ENCODE results near the gene CCDC33.

CCDC33 gene

DNA sequence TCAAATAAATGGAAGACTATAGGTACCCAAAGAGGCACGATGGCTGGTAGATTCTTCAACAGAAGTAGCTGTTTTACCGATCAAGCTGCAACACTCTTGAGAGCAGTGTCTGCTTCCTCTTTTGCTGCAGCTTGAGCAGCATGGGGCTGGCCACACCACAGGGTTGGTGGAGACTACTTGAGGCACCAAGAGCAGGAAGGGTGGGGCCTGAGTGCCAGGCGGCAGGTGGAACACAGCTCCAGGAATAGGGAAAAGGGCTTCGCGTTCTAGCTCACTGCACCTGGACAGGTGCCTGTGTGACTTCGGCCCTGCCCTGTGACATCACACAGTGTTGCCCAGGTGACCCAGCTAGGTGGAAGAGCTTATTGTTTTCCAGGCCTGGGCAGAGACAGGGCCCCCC is at the start of gene CCDC33:
TSS of gene CCDC33 (plus strand) at position 365 of the 400 bp plus-strand sequence. CDS start 394 bp downstream, outside the sequence.
- no peak within 1 kb of the TSS for H3K4me3 ChIP-seq
- H4K20me1 ChIP-seq: no peaks in the 10 kb centered on the region
- no peak within 1 kb of the TSS for H3K27ac ChIP-seq
- H3K4me1 ChIP-seq: peaks cover 35% of the 10 kb centered on the region
- no peaks in the 10 kb centered on the region for H3K9me3 ChIP-seq
- no peaks in the 10 kb centered on the region for H3K27me3 ChIP-seq
- no peak within 1 kb of the TSS for H3K9ac ChIP-seq
- TF ChIP-seq Cebpa-rat (IDR thresholded peaks at IDR 0.05): no peak
- no peaks in the 10 kb centered on the region for H3K36me3 ChIP-seq
- no peak within 1 kb of the TSS for H3K4me2 ChIP-seq

- Histone ChIP-seq H3K27me3 (no peaks in the 10 kb centered on the region), H3K4me3 (no peak overlapping the region), H3K36me3 (no peaks in the 10 kb centered on the region), H3K4me2 (no peak overlapping the region), H3K9me3 (no peaks in the 10 kb centered on the region), H3K27ac (no peak overlapping the region), H3K4me1 (no peaks in the 10 kb centered on the region), H3K9ac (no peak overlapping the region), H4K20me1 (no peaks in the 10 kb centered on the region)
- no peak for TF ChIP-seq Cebpa-rat (IDR thresholded peaks at IDR 0.05)
These were observed 47.9 kb upstream of the CCDC33 start for GRCh38 chr15:74188216-74188615.

- Histone ChIP-seq H3K4me3 (no peak overlapping the region), H3K36me3 (no peaks in the 10 kb centered on the region), H4K20me1 (no peaks in the 10 kb centered on the region), H3K27me3 (no peaks in the 10 kb centered on the region), H3K9ac (no peak overlapping the region), H3K4me2 (no peak overlapping the region), H3K4me1 (no peaks in the 10 kb centered on the region), H3K9me3 (no peaks in the 10 kb centered on the region), H3K27ac (no peak overlapping the region)
- TF ChIP-seq Cebpa-rat (IDR thresholded peaks at IDR 0.05): no peak
These were observed 44.3 kb upstream of the CCDC33 start for GRCh38 chr15:74191798-74192197.

GRCh38 chr15:74192751-74193150 is 43.4 kb upstream of the CCDC33 start:
- no peaks in the 10 kb centered on the region for H3K4me1 ChIP-seq
- H3K4me3 ChIP-seq: no peak overlapping the region
- no peaks in the 10 kb centered on the region for H4K20me1 ChIP-seq
- H3K4me2 ChIP-seq: no peak overlapping the region
- TF ChIP-seq Cebpa-rat (IDR thresholded peaks at IDR 0.05): no peak
- no peak overlapping the region for H3K27ac ChIP-seq
- H3K9ac ChIP-seq: no peak overlapping the region
- H3K27me3 ChIP-seq: no peaks in the 10 kb centered on the region
- H3K36me3 ChIP-seq: no peaks in the 10 kb centered on the region
- H3K9me3 ChIP-seq: no peaks in the 10 kb centered on the region

DNA sequence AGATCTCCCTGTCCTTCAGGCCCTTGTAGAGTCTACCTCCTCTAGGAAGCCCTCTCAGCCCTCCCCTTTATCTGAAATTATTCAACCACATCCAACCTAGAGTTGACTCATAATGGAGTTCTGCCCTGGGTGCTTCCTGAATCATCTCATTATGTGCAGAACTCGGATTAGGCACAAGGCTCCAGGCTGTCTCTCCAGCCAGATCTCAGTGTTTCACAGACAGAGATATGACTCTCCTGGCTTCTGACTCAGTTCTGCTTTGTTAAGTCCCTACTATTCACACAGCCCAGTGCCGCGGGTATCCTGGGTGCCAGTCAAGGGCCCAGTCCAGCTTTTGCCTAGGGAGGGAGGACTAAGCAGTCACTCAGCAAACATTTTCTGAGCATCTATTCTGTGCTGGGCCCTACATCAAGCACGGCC is 42.8 kb upstream of the CCDC33 start:
- H3K27me3 ChIP-seq: no peaks in the 10 kb centered on the region
- no peak overlapping the region for H3K27ac ChIP-seq
- no peaks in the 10 kb centered on the region for H3K36me3 ChIP-seq
- no peak overlapping the region for H3K9ac ChIP-seq
- H3K4me1 ChIP-seq: peaks cover 5% of the 10 kb centered on the region
- H3K9me3 ChIP-seq: no peaks in the 10 kb centered on the region
- no peaks in the 10 kb centered on the region for H4K20me1 ChIP-seq
- TF ChIP-seq Cebpa-rat (IDR thresholded peaks at IDR 0.05): no peak
- H3K4me2 ChIP-seq: no peak overlapping the region
- H3K4me3 ChIP-seq: no peak overlapping the region

GRCh38 chr15:74193905-74194304 is 42.2 kb upstream of the CCDC33 start:
- Histone ChIP-seq H3K9ac (no peak overlapping the region), H3K36me3 (no peaks in the 10 kb centered on the region), H3K27ac (no peak overlapping the region), H3K9me3 (no peaks in the 10 kb centered on the region), H4K20me1 (no peaks in the 10 kb centered on the region), H3K27me3 (no peaks in the 10 kb centered on the region), H3K4me1 (peaks cover 11% of the 10 kb centered on the region), H3K4me3 (no peak overlapping the region), H3K4me2 (no peak overlapping the region)
- TF ChIP-seq Cebpa-rat (IDR thresholded peaks at IDR 0.05): no peak

DNA sequence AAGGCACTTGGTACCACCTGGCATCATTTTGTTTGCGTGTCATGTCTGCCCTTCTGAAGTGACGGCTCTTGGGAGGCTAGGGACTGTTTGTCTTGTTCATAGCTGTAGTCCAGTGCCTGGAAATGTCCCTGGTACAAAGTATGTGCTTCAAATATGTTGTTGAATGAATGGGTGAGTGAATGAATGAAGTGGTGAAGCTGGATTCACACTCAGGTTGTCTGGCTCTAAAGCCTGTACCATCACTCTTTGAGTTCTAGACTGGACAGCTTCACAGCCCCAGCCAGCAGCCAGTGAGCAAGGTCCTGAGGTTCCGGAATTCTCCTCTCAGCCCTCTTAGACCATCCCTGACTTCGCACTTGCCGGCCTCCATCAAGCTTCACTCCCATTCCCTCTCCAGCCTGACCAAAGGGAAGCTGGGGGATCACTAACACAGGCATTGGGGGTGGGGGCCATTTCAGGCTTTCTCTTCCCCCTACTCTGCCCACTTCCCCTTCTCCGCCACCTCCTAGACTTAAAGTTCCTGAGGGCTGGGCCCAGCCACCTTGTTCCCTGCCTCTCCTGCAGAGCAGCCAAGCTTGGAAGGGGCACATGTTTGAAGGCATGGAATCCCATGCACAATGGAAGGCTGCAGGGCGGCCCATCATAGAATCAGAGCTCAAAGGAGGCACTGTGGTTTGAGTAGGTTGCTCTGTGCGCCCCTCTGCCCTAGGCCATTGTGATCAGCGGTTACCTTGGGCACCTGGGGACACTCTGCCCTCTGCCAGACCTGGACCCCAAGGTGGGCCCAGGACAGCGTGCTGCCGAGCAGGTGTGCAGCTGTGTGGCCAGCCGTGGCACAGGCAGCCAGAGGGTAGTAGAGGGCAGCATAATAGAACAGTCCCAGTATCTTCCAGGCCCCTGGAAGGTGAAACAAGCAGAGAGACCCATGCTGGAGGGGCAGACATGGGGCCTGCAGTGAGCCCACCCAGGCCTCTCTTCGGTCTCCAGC is 41.3 kb upstream of the CCDC33 start:
- Histone ChIP-seq H3K27ac (no peak overlapping the region), H3K9ac (no peak overlapping the region), H4K20me1 (no peaks in the 10 kb centered on the region), H3K9me3 (no peaks in the 10 kb centered on the region), H3K36me3 (no peaks in the 10 kb centered on the region), H3K4me3 (no peak overlapping the region), H3K4me2 (no peak overlapping the region), H3K4me1 (peaks cover 19% of the 10 kb centered on the region), H3K27me3 (no peaks in the 10 kb centered on the region)
- TF ChIP-seq Cebpa-rat (IDR thresholded peaks at IDR 0.05): no peak

DNA sequence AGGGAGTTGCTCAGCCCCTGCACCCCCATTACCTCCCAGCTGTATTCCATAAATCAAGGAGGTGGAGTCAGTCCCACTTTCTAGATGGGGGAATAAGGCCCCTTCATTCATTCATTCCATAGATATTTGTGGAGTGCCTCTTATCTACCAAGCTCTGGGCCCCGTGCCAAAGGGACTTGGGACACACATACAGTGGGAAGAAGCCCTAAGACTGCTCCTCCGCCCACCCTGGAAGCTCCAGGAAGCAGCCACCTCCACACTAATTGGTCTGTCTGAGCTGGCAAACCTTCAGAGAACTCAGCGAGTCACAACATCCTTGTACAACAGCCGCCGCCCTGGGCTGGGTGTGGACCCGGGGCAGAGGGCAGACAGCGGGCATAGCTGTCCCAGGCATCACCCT is 40.0 kb upstream of the CCDC33 start:
- Histone ChIP-seq H3K4me3 (no peak overlapping the region), H3K4me1 (peaks cover 32% of the 10 kb centered on the region), H3K27ac (no peak overlapping the region), H3K4me2 (no peak overlapping the region), H3K9ac (no peak overlapping the region), H3K9me3 (no peaks in the 10 kb centered on the region), H3K36me3 (no peaks in the 10 kb centered on the region), H3K27me3 (no peaks in the 10 kb centered on the region), H4K20me1 (no peaks in the 10 kb centered on the region)
- no peak for TF ChIP-seq Cebpa-rat (IDR thresholded peaks at IDR 0.05)

DNA sequence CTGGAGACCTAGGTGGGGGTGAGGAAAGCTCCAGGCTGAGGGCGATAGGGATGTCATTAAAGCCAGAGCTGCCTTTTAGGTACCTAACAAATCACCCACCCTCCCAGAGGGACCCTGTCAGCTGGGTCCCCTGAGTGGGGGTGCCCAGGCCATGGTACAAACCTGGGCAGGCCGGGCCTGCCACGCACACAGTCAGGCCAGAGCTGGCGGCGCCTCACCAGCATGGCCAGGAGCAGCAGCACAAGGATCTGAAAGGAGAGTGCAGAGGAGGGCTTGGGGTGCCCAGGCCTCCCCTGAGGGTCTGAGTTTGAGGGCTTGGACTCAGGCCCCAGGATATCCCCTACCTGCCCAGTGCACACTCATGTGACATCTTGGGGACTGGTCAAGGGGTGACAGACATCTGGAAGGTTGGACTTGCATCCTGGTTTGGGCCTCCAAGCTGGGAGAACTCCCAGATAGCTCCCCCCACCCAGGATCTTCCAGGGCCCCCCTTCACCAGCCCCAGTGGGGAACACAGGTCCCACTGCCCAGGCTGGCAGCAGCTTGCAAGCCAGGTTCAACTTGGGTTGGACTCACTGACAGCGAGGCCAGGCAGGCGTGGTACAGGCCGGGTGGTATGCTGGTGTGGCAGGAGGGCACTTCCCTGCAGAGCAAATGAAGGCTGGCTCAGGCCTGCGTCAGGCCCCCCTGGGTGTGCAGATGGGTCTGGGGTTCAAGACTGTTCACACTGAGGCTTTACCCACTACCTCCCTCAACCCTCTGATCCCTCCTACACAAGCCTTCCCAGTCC is 38.8 kb upstream of the CCDC33 start:
- Histone ChIP-seq H3K4me1 (peaks cover 44% of the 10 kb centered on the region), H3K4me2 (no peak overlapping the region), H4K20me1 (no peaks in the 10 kb centered on the region), H3K9ac (no peak overlapping the region), H3K27me3 (no peaks in the 10 kb centered on the region), H3K4me3 (no peak overlapping the region), H3K36me3 (no peaks in the 10 kb centered on the region), H3K9me3 (no peaks in the 10 kb centered on the region), H3K27ac (no peak overlapping the region)
- no peak for TF ChIP-seq Cebpa-rat (IDR thresholded peaks at IDR 0.05)

GRCh38 chr15:74199297-74199652 is 36.9 kb upstream of the CCDC33 start:
- H3K27me3 ChIP-seq: no peaks in the 10 kb centered on the region
- no peak overlapping the region for H3K9ac ChIP-seq
- no peak overlapping the region for H3K4me2 ChIP-seq
- no peak for TF ChIP-seq Cebpa-rat (IDR thresholded peaks at IDR 0.05)
- H3K27ac ChIP-seq: no peak overlapping the region
- no peak overlapping the region for H3K4me3 ChIP-seq
- H4K20me1 ChIP-seq: no peaks in the 10 kb centered on the region
- no peaks in the 10 kb centered on the region for H3K36me3 ChIP-seq
- no peaks in the 10 kb centered on the region for H3K9me3 ChIP-seq
- H3K4me1 ChIP-seq: peaks cover 63% of the 10 kb centered on the region

All from BLaER1 (cell line).